Measurements from ENCODE around the gene UBAP1.

DNA sequence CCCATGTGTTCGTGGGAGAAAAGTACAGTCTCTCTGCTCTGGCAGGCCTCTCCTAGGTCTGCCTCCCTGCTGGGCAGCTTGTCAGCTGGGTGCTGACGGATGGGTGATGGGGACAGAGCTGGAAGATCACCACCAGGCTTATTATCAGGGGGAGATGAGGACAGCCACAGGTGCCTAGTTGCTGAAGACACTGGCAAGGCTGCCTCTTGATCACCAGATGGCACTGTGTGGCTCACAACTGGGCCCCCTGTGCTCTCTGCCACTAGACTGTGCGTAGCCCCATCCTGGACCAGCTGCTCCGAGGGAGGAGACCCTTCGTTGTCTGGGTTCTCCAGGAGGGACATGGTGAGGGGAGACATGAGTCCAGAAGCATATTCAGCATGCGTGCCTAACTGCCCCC is 77.3 kb downstream of the UBAP1 start:
- TF ChIP-seq POLR2A (IDR thresholded peaks at IDR 0.05; ENCODE audit: low read depth, low read length) = no peak
- TF ChIP-seq, protein P1, sequence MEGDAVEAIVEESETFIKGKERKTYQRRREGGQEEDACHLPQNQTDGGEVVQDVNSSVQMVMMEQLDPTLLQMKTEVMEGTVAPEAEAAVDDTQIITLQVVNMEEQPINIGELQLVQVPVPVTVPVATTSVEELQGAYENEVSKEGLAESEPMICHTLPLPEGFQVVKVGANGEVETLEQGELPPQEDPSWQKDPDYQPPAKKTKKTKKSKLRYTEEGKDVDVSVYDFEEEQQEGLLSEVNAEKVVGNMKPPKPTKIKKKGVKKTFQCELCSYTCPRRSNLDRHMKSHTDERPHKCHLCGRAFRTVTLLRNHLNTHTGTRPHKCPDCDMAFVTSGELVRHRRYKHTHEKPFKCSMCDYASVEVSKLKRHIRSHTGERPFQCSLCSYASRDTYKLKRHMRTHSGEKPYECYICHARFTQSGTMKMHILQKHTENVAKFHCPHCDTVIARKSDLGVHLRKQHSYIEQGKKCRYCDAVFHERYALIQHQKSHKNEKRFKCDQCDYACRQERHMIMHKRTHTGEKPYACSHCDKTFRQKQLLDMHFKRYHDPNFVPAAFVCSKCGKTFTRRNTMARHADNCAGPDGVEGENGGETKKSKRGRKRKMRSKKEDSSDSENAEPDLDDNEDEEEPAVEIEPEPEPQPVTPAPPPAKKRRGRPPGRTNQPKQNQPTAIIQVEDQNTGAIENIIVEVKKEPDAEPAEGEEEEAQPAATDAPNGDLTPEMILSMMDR (conservative IDR thresholded peaks at IDR 0.05; ENCODE audit: low read depth, low read length) = no peak

Data from IMR-90 (cell line).